GM12878 (cell line): ENCODE results near the gene SULT2B1. TPM values are rescaled to one million over a fixed set of nuclear protein-coding genes. Genes with fewer than 3 reads are reported as not detected.

Experiments
- CHD2 ChIP-seq: IDR thresholded peaks from 2 replicates; pipeline ENCODE4 v1.6.1; 2011; ENCODE audit warnings: low read depth, low read length, improper control_type of control experiment, borderline replicate concordance
- CREM ChIP-seq: IDR thresholded peaks from 2 replicates; pipeline ENCODE4 v1.6.1; 2014; ENCODE audit warnings: antibody characterized with exemption, low read depth
- ESRRA ChIP-seq: IDR thresholded peaks from 2 replicates; pipeline ENCODE4 v1.6.1; 2012; ENCODE audit warnings: mild to moderate bottlenecking, low read length, improper control_type of control experiment
- FOS ChIP-seq: IDR thresholded peaks from 3 replicates; pipeline ENCODE4 v1.6.1; 2011; ENCODE audit warnings: borderline replicate concordance; ENCODE audit not compliant: insufficient read length; ENCODE audit errors: extremely low read depth
- FOXM1 ChIP-seq: IDR thresholded peaks from 2 replicates; pipeline ENCODE4 v1.6.1; 2012; ENCODE audit warnings: low read depth, mild to moderate bottlenecking, inconsistent platforms, low read length, moderate library complexity
- IKZF2 ChIP-seq, 2 experiments: fragments of 450-650 bp; IDR thresholded peaks; 2 replicates each; pipeline ENCODE4 v1.6.1; 2017; ENCODE audit warnings: mild to moderate bottlenecking in 2 of 2, moderate library complexity in 2 of 2
- MTA2 ChIP-seq: fragments of 450-650 bp; IDR thresholded peaks from 2 replicates; pipeline ENCODE4 v1.6.1; 2016; ENCODE audit warnings: low read depth, mild to moderate bottlenecking, moderate library complexity
- NR2C1 ChIP-seq: fragments of 450-650 bp; IDR thresholded peaks from 2 replicates; pipeline ENCODE4 v1.6.1; 2017; ENCODE audit warnings: antibody characterized with exemption, mild to moderate bottlenecking, moderate library complexity
- POU2F2 ChIP-seq: IDR thresholded peaks from 3 replicates; pipeline ENCODE4 v1.6.1; 2011; ENCODE audit warnings: low read depth, mild to moderate bottlenecking, low read length, borderline replicate concordance
- STAT1 ChIP-seq: fragments of 450-650 bp; conservative IDR thresholded peaks from 2 replicates; pipeline ENCODE4 v1.6.1; 2014; ENCODE audit warnings: antibody characterized with exemption, mild to moderate bottlenecking
- YY1 ChIP-seq: IDR thresholded peaks from 2 replicates; pipeline ENCODE4 v1.6.1; 2011; ENCODE audit warnings: low read depth, mild to moderate bottlenecking, low read length
- polyA plus RNA-seq, 11 experiments: library from polyadenylated mRNA; depleted of rRNA in 4 of 11; unstranded in 6 of 11; stranded (reverse) in 5 of 11; fragments of >200 nt; fragmentation: Nextera tagmentation in 4 of 11; fragmentation: Illumina TruSeq in 1 of 11; extraction: Ambion mirVana in 4 of 11; extraction: Trizol in 1 of 11; gene quantifications; 1 replicate in 1 of 11; 2 replicates in 10 of 11; pipeline versions ENCODE4 v1.2.1 to v1.2.3, GENCODE V29; 2011 to 2016; ENCODE audit warnings: inconsistent platforms in 2 of 11, missing spikeins in 2 of 11, low read depth in 1 of 11
- total RNA-seq, 4 experiments: library from RNA; depleted of rRNA in 3 of 4; stranded (reverse); fragments of >200 nt in 3 of 4; fragmentation: Illumina TruSeq in 1 of 4; extraction: Trizol in 1 of 4; gene quantifications; 2 replicates each; pipeline versions ENCODE4 v1.2.1 to v1.2.3, GENCODE V29; 2013 to 2021
- TF ChIP-seq, protein P1 (sequence below): IDR thresholded peaks from 2 replicates; pipeline ENCODE4 v1.6.1; 2011; ENCODE audit warnings: low read depth, low read length, improper control_type of control experiment, borderline replicate concordance
- TF ChIP-seq, protein P2 (sequence below): fragments of 450-650 bp; IDR thresholded peaks from 2 replicates; pipeline ENCODE4 v1.6.1; 2017; ENCODE audit warnings: antibody characterized with exemption, mild to moderate bottlenecking, moderate library complexity
- TF ChIP-seq, protein P3 (sequence below): fragments of 450-650 bp; IDR thresholded peaks from 2 replicates; pipeline ENCODE4 v1.6.1; 2018; ENCODE audit warnings: mild to moderate bottlenecking, low read depth, moderate library complexity; ENCODE audit not compliant: partially characterized antibody
- TF ChIP-seq, protein P4 (sequence below): fragments of 450-650 bp; IDR thresholded peaks from 2 replicates; pipeline ENCODE4 v1.6.1; 2014; ENCODE audit warnings: mild to moderate bottlenecking
- TF ChIP-seq, protein P5 (sequence below): IDR thresholded peaks from 2 replicates; pipeline ENCODE4 v1.6.1; 2012; ENCODE audit warnings: mild to moderate bottlenecking, low read depth, low read length

The SULT2B1 gene
- total and polyA plus RNA-seq, 10 of the 15 experiments (the other 5 are each of a cell fraction or from before 2014, with no cell fraction given): 0.11 to 0.14 TPM; not detected in 8

DNA sequence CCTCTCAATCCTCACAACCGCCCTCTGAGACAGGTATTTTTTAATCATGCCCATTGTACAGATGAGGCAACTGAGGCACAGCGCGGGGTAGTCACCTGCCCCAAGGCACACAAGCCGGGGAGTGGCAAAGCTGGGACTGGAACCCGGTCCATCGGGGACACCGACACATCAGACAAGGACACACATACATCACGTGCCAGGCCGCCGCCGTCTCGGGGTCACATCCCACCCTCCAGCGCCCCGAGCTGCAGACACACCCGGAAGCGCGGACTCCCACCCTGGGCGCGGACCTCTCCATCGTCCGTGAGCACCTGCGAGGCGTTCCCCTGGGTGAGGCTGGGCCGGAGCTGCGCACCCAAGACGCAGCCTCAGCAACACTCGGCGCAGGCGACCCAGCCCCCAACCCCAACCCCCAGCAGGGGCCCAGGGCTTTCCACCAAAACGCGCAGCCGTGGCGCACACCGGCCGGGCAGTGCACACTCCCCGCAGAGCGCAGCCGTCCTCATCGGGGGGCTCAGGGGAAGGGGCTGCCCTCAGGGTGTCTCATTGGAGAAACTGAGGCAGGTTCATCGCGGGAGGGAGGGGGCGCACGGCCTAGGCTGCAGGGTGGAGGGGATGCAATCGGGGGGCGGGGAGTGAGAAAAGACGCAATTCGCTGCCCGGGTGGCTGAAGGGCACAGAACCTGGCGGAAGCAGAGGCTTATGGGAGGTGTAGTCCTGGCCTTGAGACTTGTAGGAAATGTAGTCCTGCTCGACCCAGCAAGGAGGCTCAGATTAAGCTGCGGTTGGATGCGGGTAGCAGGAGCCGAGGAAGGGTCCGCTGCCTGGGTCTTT, 38.5 kb upstream of the SULT2B1 start (continued):
- peak; percentile 49; the same call in 1 of the 2 replicates for TF ChIP-seq CREM
- TF ChIP-seq NR2C1: peak; percentile 62
- TF ChIP-seq IKZF2 (IDR thresholded peaks at IDR 0.05): no peak
- TF ChIP-seq STAT1: no peak
- TF ChIP-seq YY1: peak; percentile 39; the same call in 1 of the 2 replicates
- TF ChIP-seq, protein P1, sequence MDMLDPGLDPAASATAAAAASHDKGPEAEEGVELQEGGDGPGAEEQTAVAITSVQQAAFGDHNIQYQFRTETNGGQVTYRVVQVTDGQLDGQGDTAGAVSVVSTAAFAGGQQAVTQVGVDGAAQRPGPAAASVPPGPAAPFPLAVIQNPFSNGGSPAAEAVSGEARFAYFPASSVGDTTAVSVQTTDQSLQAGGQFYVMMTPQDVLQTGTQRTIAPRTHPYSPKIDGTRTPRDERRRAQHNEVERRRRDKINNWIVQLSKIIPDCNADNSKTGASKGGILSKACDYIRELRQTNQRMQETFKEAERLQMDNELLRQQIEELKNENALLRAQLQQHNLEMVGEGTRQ: no peak
- no peak for TF ChIP-seq FOXM1
- TF ChIP-seq MTA2: no peak
- TF ChIP-seq, protein P2, sequence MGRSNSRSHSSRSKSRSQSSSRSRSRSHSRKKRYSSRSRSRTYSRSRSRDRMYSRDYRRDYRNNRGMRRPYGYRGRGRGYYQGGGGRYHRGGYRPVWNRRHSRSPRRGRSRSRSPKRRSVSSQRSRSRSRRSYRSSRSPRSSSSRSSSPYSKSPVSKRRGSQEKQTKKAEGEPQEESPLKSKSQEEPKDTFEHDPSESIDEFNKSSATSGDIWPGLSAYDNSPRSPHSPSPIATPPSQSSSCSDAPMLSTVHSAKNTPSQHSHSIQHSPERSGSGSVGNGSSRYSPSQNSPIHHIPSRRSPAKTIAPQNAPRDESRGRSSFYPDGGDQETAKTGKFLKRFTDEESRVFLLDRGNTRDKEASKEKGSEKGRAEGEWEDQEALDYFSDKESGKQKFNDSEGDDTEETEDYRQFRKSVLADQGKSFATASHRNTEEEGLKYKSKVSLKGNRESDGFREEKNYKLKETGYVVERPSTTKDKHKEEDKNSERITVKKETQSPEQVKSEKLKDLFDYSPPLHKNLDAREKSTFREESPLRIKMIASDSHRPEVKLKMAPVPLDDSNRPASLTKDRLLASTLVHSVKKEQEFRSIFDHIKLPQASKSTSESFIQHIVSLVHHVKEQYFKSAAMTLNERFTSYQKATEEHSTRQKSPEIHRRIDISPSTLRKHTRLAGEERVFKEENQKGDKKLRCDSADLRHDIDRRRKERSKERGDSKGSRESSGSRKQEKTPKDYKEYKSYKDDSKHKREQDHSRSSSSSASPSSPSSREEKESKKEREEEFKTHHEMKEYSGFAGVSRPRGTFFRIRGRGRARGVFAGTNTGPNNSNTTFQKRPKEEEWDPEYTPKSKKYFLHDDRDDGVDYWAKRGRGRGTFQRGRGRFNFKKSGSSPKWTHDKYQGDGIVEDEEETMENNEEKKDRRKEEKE: no peak
- TF ChIP-seq CHD2: peak; percentile 12; the same call in 1 of the 2 replicates
- TF ChIP-seq, protein P3, sequence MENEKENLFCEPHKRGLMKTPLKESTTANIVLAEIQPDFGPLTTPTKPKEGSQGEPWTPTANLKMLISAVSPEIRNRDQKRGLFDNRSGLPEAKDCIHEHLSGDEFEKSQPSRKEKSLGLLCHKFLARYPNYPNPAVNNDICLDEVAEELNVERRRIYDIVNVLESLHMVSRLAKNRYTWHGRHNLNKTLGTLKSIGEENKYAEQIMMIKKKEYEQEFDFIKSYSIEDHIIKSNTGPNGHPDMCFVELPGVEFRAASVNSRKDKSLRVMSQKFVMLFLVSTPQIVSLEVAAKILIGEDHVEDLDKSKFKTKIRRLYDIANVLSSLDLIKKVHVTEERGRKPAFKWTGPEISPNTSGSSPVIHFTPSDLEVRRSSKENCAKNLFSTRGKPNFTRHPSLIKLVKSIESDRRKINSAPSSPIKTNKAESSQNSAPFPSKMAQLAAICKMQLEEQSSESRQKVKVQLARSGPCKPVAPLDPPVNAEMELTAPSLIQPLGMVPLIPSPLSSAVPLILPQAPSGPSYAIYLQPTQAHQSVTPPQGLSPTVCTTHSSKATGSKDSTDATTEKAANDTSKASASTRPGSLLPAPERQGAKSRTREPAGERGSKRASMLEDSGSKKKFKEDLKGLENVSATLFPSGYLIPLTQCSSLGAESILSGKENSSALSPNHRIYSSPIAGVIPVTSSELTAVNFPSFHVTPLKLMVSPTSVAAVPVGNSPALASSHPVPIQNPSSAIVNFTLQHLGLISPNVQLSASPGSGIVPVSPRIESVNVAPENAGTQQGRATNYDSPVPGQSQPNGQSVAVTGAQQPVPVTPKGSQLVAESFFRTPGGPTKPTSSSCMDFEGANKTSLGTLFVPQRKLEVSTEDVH: no peak
- no peak for TF ChIP-seq FOS
- TF ChIP-seq, protein P4, sequence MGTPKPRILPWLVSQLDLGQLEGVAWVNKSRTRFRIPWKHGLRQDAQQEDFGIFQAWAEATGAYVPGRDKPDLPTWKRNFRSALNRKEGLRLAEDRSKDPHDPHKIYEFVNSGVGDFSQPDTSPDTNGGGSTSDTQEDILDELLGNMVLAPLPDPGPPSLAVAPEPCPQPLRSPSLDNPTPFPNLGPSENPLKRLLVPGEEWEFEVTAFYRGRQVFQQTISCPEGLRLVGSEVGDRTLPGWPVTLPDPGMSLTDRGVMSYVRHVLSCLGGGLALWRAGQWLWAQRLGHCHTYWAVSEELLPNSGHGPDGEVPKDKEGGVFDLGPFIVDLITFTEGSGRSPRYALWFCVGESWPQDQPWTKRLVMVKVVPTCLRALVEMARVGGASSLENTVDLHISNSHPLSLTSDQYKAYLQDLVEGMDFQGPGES: no peak
- no peak for TF ChIP-seq POU2F2
- no peak for TF ChIP-seq ESRRA
- TF ChIP-seq, protein P5, sequence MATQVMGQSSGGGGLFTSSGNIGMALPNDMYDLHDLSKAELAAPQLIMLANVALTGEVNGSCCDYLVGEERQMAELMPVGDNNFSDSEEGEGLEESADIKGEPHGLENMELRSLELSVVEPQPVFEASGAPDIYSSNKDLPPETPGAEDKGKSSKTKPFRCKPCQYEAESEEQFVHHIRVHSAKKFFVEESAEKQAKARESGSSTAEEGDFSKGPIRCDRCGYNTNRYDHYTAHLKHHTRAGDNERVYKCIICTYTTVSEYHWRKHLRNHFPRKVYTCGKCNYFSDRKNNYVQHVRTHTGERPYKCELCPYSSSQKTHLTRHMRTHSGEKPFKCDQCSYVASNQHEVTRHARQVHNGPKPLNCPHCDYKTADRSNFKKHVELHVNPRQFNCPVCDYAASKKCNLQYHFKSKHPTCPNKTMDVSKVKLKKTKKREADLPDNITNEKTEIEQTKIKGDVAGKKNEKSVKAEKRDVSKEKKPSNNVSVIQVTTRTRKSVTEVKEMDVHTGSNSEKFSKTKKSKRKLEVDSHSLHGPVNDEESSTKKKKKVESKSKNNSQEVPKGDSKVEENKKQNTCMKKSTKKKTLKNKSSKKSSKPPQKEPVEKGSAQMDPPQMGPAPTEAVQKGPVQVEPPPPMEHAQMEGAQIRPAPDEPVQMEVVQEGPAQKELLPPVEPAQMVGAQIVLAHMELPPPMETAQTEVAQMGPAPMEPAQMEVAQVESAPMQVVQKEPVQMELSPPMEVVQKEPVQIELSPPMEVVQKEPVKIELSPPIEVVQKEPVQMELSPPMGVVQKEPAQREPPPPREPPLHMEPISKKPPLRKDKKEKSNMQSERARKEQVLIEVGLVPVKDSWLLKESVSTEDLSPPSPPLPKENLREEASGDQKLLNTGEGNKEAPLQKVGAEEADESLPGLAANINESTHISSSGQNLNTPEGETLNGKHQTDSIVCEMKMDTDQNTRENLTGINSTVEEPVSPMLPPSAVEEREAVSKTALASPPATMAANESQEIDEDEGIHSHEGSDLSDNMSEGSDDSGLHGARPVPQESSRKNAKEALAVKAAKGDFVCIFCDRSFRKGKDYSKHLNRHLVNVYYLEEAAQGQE: no peak
